Left forelimb (tissue), 1 donor: ENCODE results near the gene FBXO36.
A peak's percentile ranks its signal among the peaks of the same experiment; 100 is the strongest.
"Not testable (repeated sequence)": the region's sequence is repeated elsewhere in the genome, so short reads cannot be mapped to it uniquely, and the experiment has no call there.

ENCODE experiments used
- DNase-seq: peaks from one replicate; pipeline ENCODE4 v3.0.0-alpha.2; 2018; ENCODE audit warnings: low spot score

Gene FBXO36

GRCh38 chr2:229910832-229911412, 11.4 kb upstream of the FBXO36 start:
- DNase-seq, result no peak

GRCh38 chr2:229914171-229914570, 8.1 kb upstream of the FBXO36 start:
- DNase-seq, result no peak

- no peak for DNase-seq
These were observed 4.5 kb upstream of the FBXO36 start for GRCh38 chr2:229917793-229918192.

- DNase-seq, result no peak
These were observed 2.2 kb upstream of the FBXO36 start for GRCh38 chr2:229920011-229920641.

- peak; percentile 82 for DNase-seq
These were observed 1.0 kb upstream of the FBXO36 start for GRCh38 chr2:229921101-229921891.

GRCh38 chr2:229921892-229922448, 333 bp upstream of the FBXO36 start, which contains the start of gene TRIP12:
TSS of gene TRIP12 (minus strand) at chr2:229922009. CDS start at chr2:229880079, 41,930 bp downstream.
- DNase-seq, result peak; percentile 98

- DNase-seq, result not testable (repeated sequence)
These were observed 2.2 kb downstream of the FBXO36 start for GRCh38 chr2:229924541-229924940.

GRCh38 chr2:229925201-229925600, 2.9 kb downstream of the FBXO36 start:
- no peak for DNase-seq

- no peak for DNase-seq
These were observed 5.6 kb downstream of the FBXO36 start for GRCh38 chr2:229927817-229928321.

GRCh38 chr2:229930656-229931055, 8.4 kb downstream of the FBXO36 start:
- no peak for DNase-seq

- DNase-seq, result no peak
These were observed 8.9 kb downstream of the FBXO36 start for GRCh38 chr2:229931241-229931640.

GRCh38 chr2:229937537-229937936, 15.2 kb downstream of the FBXO36 start:
- DNase-seq, result no peak

- no peak for DNase-seq
These were observed 20.4 kb downstream of the FBXO36 start for GRCh38 chr2:229942671-229943070.

- no peak for DNase-seq
These were observed 20.9 kb downstream of the FBXO36 start for GRCh38 chr2:229943171-229943570.

GRCh38 chr2:229943770-229944449, 21.6 kb downstream of the FBXO36 start:
- DNase-seq, result no peak

- no peak for DNase-seq
These were observed 23.7 kb downstream of the FBXO36 start for GRCh38 chr2:229945975-229946374.

GRCh38 chr2:229947544-229947943, 25.2 kb downstream of the FBXO36 start:
- no peak for DNase-seq

GRCh38 chr2:229952256-229952835, 30.0 kb downstream of the FBXO36 start:
- no peak for DNase-seq

- no peak for DNase-seq
These were observed 33.4 kb downstream of the FBXO36 start for GRCh38 chr2:229955663-229956062.

GRCh38 chr2:229956491-229956890, 34.2 kb downstream of the FBXO36 start:
- no peak for DNase-seq

- DNase-seq, result not testable (repeated sequence)
These were observed 41.3 kb downstream of the FBXO36 start for GRCh38 chr2:229963596-229963995.

GRCh38 chr2:229969921-229970320, 47.6 kb downstream of the FBXO36 start:
- DNase-seq, result no peak
